HepG2 (cell line): ENCODE results near the gene MT1M. TPM values are rescaled to one million over a fixed set of nuclear protein-coding genes. Genes with fewer than 3 reads are reported as not detected.
A peak's percentile ranks its signal among the peaks of the same experiment; 100 is the strongest.

Source experiments
- ATAC-seq: fragments of 200-7000 bp; cut with Tn5 transposase; 3 replicates; pipeline ENCODE4 v1.9.1; 2020; ENCODE audit warnings: mild to moderate bottlenecking, moderate library complexity
- BruUV-seq: library from RNA; stranded (reverse); fragments of 400-500 nt; replicated peaks from 2 replicates; lab custom pipeline; 2021; lab: Mats Ljungman, UMichigan
- CTCF ChIA-PET: fragments of 300-600 bp; formaldehyde crosslinking; extraction: SDS; loops from one replicate; lab custom pipeline; 2021; ENCODE audit warnings: low total read pairs, inconsistent platforms, low intra/inter-chr PET ratio; lab: Yijun Ruan, JAX
- POLR2A ChIA-PET: fragments of 350-600 bp; sonication (Branson Sonifier 250); formaldehyde crosslinking; loops from one replicate; lab custom pipeline; 2020; ENCODE audit warnings: antibody characterized with exemption, inconsistent platforms; lab: Yijun Ruan, JAX
- DNase-seq: peaks from one replicate; pipeline ENCODE4 v3.0.0-alpha.2; 2015; ENCODE audit warnings: low spot score
- FAIRE-seq: peaks from 3 replicates; lab custom pipeline; 2011; peaks lifted over from hg19 to GRCh38; lab: Jason Lieb, UNC
- H2AFZ ChIP-seq: one replicate; pipeline ENCODE4 v1.6.1; 2011; ENCODE audit warnings: low read length, inconsistent platforms
- H3K27ac ChIP-seq: fragments of 300-600 bp; 3 replicates; pipeline ENCODE4 v1.8.0; 2011; ENCODE audit warnings: mixed run types, mild to moderate bottlenecking, mixed read lengths, low read length, inconsistent platforms; ENCODE audit not compliant: insufficient read depth; ENCODE audit errors: extremely low read length
- H3K27me3 ChIP-seq, 2 experiments: fragments of 200-600 bp in 1 of 2; 2 replicates in 1 of 2; 3 replicates in 1 of 2; pipeline versions ENCODE4 v1.6.0 to v1.8.0; 2011; ENCODE audit warnings: low read length in 2 of 2, mild to moderate bottlenecking in 2 of 2, moderate library complexity in 2 of 2, inconsistent platforms in 1 of 2; ENCODE audit not compliant: insufficient read depth in 2 of 2, control insufficient read depth in 1 of 2
- H3K36me3 ChIP-seq, 2 experiments: fragments of 200-600 bp in 1 of 2; replicated peaks in 1 of 2; 2 replicates in 1 of 2; 3 replicates in 1 of 2; pipeline versions ENCODE4 v1.5.1 to v1.8.0; 2011; ENCODE audit warnings: low read length in 2 of 2, inconsistent platforms in 1 of 2; ENCODE audit not compliant: insufficient read depth in 2 of 2, control insufficient read depth in 1 of 2
- H3K4me1 ChIP-seq: 2 replicates; pipeline ENCODE4 v1.5.1; 2012; ENCODE audit warnings: low read length, inconsistent platforms; ENCODE audit not compliant: insufficient read depth
- H3K4me2 ChIP-seq: 2 replicates; pipeline ENCODE4 v1.6.0; 2011; ENCODE audit warnings: low read depth, low read length, inconsistent platforms
- H3K4me3 ChIP-seq, 3 experiments: fragments of 200-600 bp in 1 of 3; sonication (generic), shearing (Covaris generic) in 1 of 3; replicated peaks in 1 of 3; 2 replicates each; pipeline ENCODE4 v1.5.1; 2011 to 2016; ENCODE audit warnings: low read length in 3 of 3, inconsistent platforms in 2 of 3, low read depth in 2 of 3, mild to moderate bottlenecking in 2 of 3, control low read depth in 1 of 3, mixed read lengths in 1 of 3; ENCODE audit not compliant: insufficient read depth in 1 of 3
- H3K79me2 ChIP-seq: one replicate; pipeline ENCODE4 v1.6.1; 2011; ENCODE audit warnings: low read length, inconsistent platforms; ENCODE audit not compliant: insufficient read depth
- H3K9ac ChIP-seq: 2 replicates; pipeline ENCODE4 v1.6.0; 2011; ENCODE audit warnings: mild to moderate bottlenecking, low read depth, low read length, inconsistent platforms; ENCODE audit not compliant: insufficient read depth
- H3K9me3 ChIP-seq: 2 replicates; pipeline ENCODE4 v1.5.1; 2012; ENCODE audit warnings: mild to moderate bottlenecking, low read length
- H4K20me1 ChIP-seq: 2 replicates; pipeline ENCODE4 v1.6.0; 2011; ENCODE audit warnings: inconsistent platforms, mild to moderate bottlenecking, low read length, moderate library complexity; ENCODE audit not compliant: insufficient read depth
- CHD2 ChIP-seq: IDR thresholded peaks from 2 replicates; pipeline ENCODE4 v1.6.1; 2011; ENCODE audit warnings: low read depth, low read length, improper control_type of control experiment
- DPF2 ChIP-seq: sonication (generic); formaldehyde crosslinking; IDR thresholded peaks from 2 replicates; pipeline ENCODE4 v1.4.0; 2020; ENCODE audit warnings: mild to moderate bottlenecking, low read depth, missing genetic modification reagents, borderline replicate concordance
- HOXA3 ChIP-seq: sonication (generic); formaldehyde crosslinking; IDR thresholded peaks from 2 replicates; pipeline ENCODE4 v1.5.0; 2020; ENCODE audit warnings: missing genetic modification reagents
- STAT6 ChIP-seq: sonication (generic); formaldehyde crosslinking; IDR thresholded peaks from 2 replicates; pipeline ENCODE4 v1.4.0; 2020; ENCODE audit warnings: missing genetic modification reagents, mild to moderate bottlenecking, borderline replicate concordance
- ZFP1 ChIP-seq: IDR thresholded peaks from 2 replicates; pipeline ENCODE4 v1.6.1; 2016
- ZGPAT ChIP-seq: IDR thresholded peaks from 2 replicates; pipeline ENCODE4 v1.6.1; 2016; ENCODE audit warnings: mild to moderate bottlenecking
- ZKSCAN1 ChIP-seq: fragments of 150-350 bp; IDR thresholded peaks from 2 replicates; pipeline ENCODE4 v1.6.1; 2014; ENCODE audit warnings: low read length
- ZKSCAN8 ChIP-seq: IDR thresholded peaks from 2 replicates; pipeline ENCODE4 v1.6.1; 2016; ENCODE audit warnings: borderline replicate concordance, missing genetic modification reagents, missing compliant biosample characterization
- ZNF318 ChIP-seq: sonication (generic); formaldehyde crosslinking; IDR thresholded peaks from 2 replicates; pipeline ENCODE4 v1.4.0; 2020; ENCODE audit warnings: mild to moderate bottlenecking, missing genetic modification reagents
- ZNF678 ChIP-seq: sonication (generic); formaldehyde crosslinking; IDR thresholded peaks from 2 replicates; pipeline ENCODE4 v1.4.0; 2020; ENCODE audit warnings: mild to moderate bottlenecking, missing genetic modification reagents
- ZSCAN12 ChIP-seq: sonication (generic); formaldehyde crosslinking; IDR thresholded peaks from 2 replicates; pipeline ENCODE4 v1.9.0; 2021; ENCODE audit warnings: mild to moderate bottlenecking, missing genetic modification reagents
- WGBS: methylation state at CpG from one replicate; pipeline ENCODE4 v1.1.6; 2017; ENCODE audit warnings: low lambda C conversion rate; 5-methylcytosine and 5-hydroxymethylcytosine counted together
- in situ Hi-C: cut with HindIII; loops from 2 replicates; pipeline ENCODE4 v1.10.0; 2017; ENCODE audit warnings: low pct_unique_long_range_greater_than_20kb; ENCODE audit not compliant: extremely low pct_ligation_motif_present
- intact Hi-C: fragments of 100-400 bp; cut with micrococcal nuclease; formaldehyde crosslinking; loops from one replicate; pipeline ENCODE4 v1.10.0; 2022; ENCODE audit not compliant: unreplicated experiment
- polyA plus RNA-seq, 8 experiments: library from polyadenylated mRNA; depleted of rRNA in 3 of 8; stranded (reverse) in 7 of 8; unstranded in 1 of 8; fragments of >200 nt; fragmentation: Illumina TruSeq in 4 of 8; extraction: Trizol in 4 of 8; gene quantifications; 2 replicates each; pipeline versions ENCODE4 v1.2.1 to v1.2.3, GENCODE V29; 2011 to 2016; ENCODE audit warnings: low read depth in 4 of 8, missing spikeins in 1 of 8, mixed read lengths in 1 of 8; ENCODE audit not compliant: insufficient read depth in 1 of 8
- total RNA-seq, 5 experiments: library from RNA; depleted of rRNA; stranded (reverse); fragments of >200 nt; fragmentation: Illumina TruSeq; extraction: Trizol; gene quantifications; 2 replicates each; pipeline ENCODE4 v1.2.3, GENCODE V29; 2016; ENCODE audit warnings: low read depth in 1 of 5

MT1M gene
- total and polyA plus RNA-seq, 2 of the 13 experiments (the other 11 are each of a cell fraction or from before 2014, with no cell fraction given), result 4.6 TPM; not detected in 1

GRCh38 chr16:56610017-56610608, 22.3 kb upstream of the MT1M start:
- peaks cover 65% of the 10 kb centered on the region for H3K4me1 ChIP-seq
- peak; percentile 35 for DNase-seq
- in situ Hi-C loops, result no loop called here
- TF ChIP-seq ZFP1 (CRISPR knock-in tag) (no peak), CHD2 (no peak), STAT6 (CRISPR knock-in tag) (0 out of 2 replicates have a peak, but pooled peaks have one; percentile 33), ZNF678 (0 out of 2 replicates have a peak, but pooled peaks have one; percentile 35), ZSCAN12 (no peak), DPF2 (CRISPR knock-in tag) (0 out of 2 replicates have a peak, but pooled peaks have one; percentile 21), ZKSCAN8 (0 out of 2 replicates have a peak, but pooled peaks have one; percentile 56), ZKSCAN1 (no peak), HOXA3 (0 out of 2 replicates have a peak, but pooled peaks have one; percentile 17), ZGPAT (CRISPR knock-in tag) (0 out of 2 replicates have a peak, but pooled peaks have one; percentile 37), ZNF318 (CRISPR knock-in tag) (0 out of 2 replicates have a peak, but pooled peaks have one; percentile 17)

More at GRCh38 chr16:56610017-56610608, 22.3 kb upstream of the MT1M start:
- ATAC-seq, result no peak
- BruUV-seq, result no TSS peak
- Histone ChIP-seq H2AFZ (no peak overlapping the region), H3K9ac (peak overlapping the region; percentile 68), H3K4me3 (peak overlapping the region; percentile 75 to 84 (median 76)), H4K20me1 (no peaks in the 10 kb centered on the region), H3K79me2 (no peaks in the 10 kb centered on the region), H3K27me3 (no peaks in the 10 kb centered on the region; a peak in 1 of 5 replicates), H3K4me2 (peak overlapping the region; percentile 91), H3K36me3 (no peaks in the 10 kb centered on the region), H3K27ac (no peak overlapping the region), H3K9me3 (no peaks in the 10 kb centered on the region)
- ChIA-PET POLR2A (interaction anchor here (1.2 to 5.3 kb wide), 4 partner anchors 15 to 159 kb away, joined by 3 to 83 read pairs (median 10); partner anchors contain the start of genes MT1E, MT1F, MT1X and NUDT21), CTCF (no interaction called here)
- FAIRE-seq, result no peak
- intact Hi-C loops, result no loop called here
- 7% methylated on average over 10 of the region's 10 CpGs for WGBS
